SK-N-SH (cell line): ENCODE data around the gene SRSF7. TPM values are rescaled to one million over a fixed set of nuclear protein-coding genes. Genes with fewer than 3 reads are reported as not detected.

Experiments used
- CTCF ChIA-PET: fragments of 300-600, 350-600 bp; formaldehyde crosslinking; extraction: SDS; loops from one replicate; lab custom pipeline; 2021; lab: Yijun Ruan, JAX
- POLR2A ChIA-PET: fragments of 350-600 bp; sonication (Branson Sonifier 250); formaldehyde crosslinking; extraction: SDS; loops from one replicate; lab custom pipeline; 2020; ENCODE audit warnings: antibody characterized with exemption, inconsistent platforms; lab: Yijun Ruan, JAX
- DNase-seq: peaks from one replicate; pipeline ENCODE4 v3.0.0; 2012
- H2AFZ ChIP-seq: fragments of 200-600 bp; sonication (generic); 2 replicates; pipeline ENCODE4 v1.8.1; 2016; ENCODE audit warnings: antibody characterized with exemption, mild to moderate bottlenecking, low read depth
- H3F3A ChIP-seq: fragments of 200-600 bp; sonication (generic); replicated peaks from 2 replicates; pipeline ENCODE3; 2016; ENCODE audit warnings: antibody characterized with exemption, mild to moderate bottlenecking; ENCODE audit not compliant: insufficient read depth
- H3K27ac ChIP-seq, 2 experiments: fragments of 200-500 bp in 1 of 2; fragments of 200-600 bp in 1 of 2; sonication (Bioruptor generic) in 1 of 2; sonication (generic), shearing (Covaris generic) in 1 of 2; 2 replicates each; pipeline versions ENCODE4 v1.5.1 to v1.6.1; 2014 to 2016; ENCODE audit warnings: low read depth in 2 of 2, inconsistent platforms in 1 of 2, low read length in 1 of 2, mild to moderate bottlenecking in 1 of 2, mixed read lengths in 1 of 2
- H3K27me3 ChIP-seq: fragments of 200-600 bp; sonication (generic), shearing (Covaris generic); 2 replicates; pipeline ENCODE4 v1.6.1; 2016; ENCODE audit warnings: mixed run types; ENCODE audit not compliant: insufficient read depth
- H3K36me3 ChIP-seq, 2 experiments: fragments of 200-500 bp in 1 of 2; fragments of 200-600 bp in 1 of 2; sonication (Bioruptor generic) in 1 of 2; sonication (generic) in 1 of 2; replicated peaks in 1 of 2; 2 replicates each; pipeline versions ENCODE3 to v1.5.1; 2014 to 2016; ENCODE audit warnings: low read length in 1 of 2, mild to moderate bottlenecking in 1 of 2; ENCODE audit not compliant: insufficient read depth in 2 of 2, control insufficient read depth in 1 of 2
- H3K4me1 ChIP-seq, 2 experiments: fragments of 200-500 bp in 1 of 2; fragments of 200-600 bp in 1 of 2; sonication (Bioruptor generic) in 1 of 2; sonication (generic), shearing (Covaris generic) in 1 of 2; 2 replicates each; pipeline versions ENCODE4 v1.5.1 to v1.6.1; 2014 to 2016; ENCODE audit warnings: low read depth in 1 of 2, low read length in 1 of 2, mixed run types in 1 of 2; ENCODE audit not compliant: insufficient read depth in 2 of 2, control insufficient read depth in 1 of 2
- H3K4me2 ChIP-seq: fragments of 200-600 bp; sonication (generic), shearing (Covaris generic); 2 replicates; pipeline ENCODE4 v1.6.1; 2017; ENCODE audit warnings: mixed run types
- H3K4me3 ChIP-seq, 2 experiments: fragments of 200-500 bp in 1 of 2; fragments of 200-600 bp in 1 of 2; sonication (Bioruptor generic) in 1 of 2; sonication (generic), shearing (Covaris generic) in 1 of 2; 2 replicates each; pipeline versions ENCODE4 v1.5.1 to v1.8.1; 2014 to 2016; ENCODE audit warnings: low read depth in 2 of 2, inconsistent platforms in 1 of 2, low read length in 1 of 2, mild to moderate bottlenecking in 1 of 2, mixed read lengths in 1 of 2, moderate library complexity in 1 of 2
- H3K79me2 ChIP-seq: fragments of 200-600 bp; sonication (generic); 2 replicates; pipeline ENCODE4 v1.8.1; 2017; ENCODE audit warnings: mild to moderate bottlenecking; ENCODE audit not compliant: insufficient read depth
- H3K9ac ChIP-seq: fragments of 200-600 bp; sonication (generic); 2 replicates; pipeline ENCODE4 v1.6.1; 2017; ENCODE audit warnings: mixed run types
- H3K9me2 ChIP-seq: fragments of 200-600 bp; sonication (generic); 2 replicates; pipeline ENCODE4 v1.6.1; 2017; ENCODE audit warnings: mixed run types
- H3K9me3 ChIP-seq: fragments of 200-600 bp; sonication (generic); 2 replicates; pipeline ENCODE4 v1.6.1; 2017; ENCODE audit warnings: mixed run types, mild to moderate bottlenecking, moderate library complexity
- H4K20me1 ChIP-seq: fragments of 200-600 bp; sonication (generic); 2 replicates; pipeline ENCODE4 v1.6.1; 2017; ENCODE audit warnings: mild to moderate bottlenecking, mixed run types; ENCODE audit not compliant: insufficient read depth
- CHD2 ChIP-seq: fragments of 150-350 bp; IDR thresholded peaks from 2 replicates; pipeline ENCODE4 v1.6.1; 2018; ENCODE audit warnings: low read length; ENCODE audit not compliant: partially characterized antibody
- ELF1 ChIP-seq: IDR thresholded peaks from 2 replicates; pipeline ENCODE4 v1.4.0; 2012
- EZH2phosphoT487 ChIP-seq: fragments of 200-600 bp; sonication (generic); IDR thresholded peaks from 2 replicates; pipeline ENCODE4 v1.6.1; 2017; ENCODE audit warnings: low read depth, mixed run types, mild to moderate bottlenecking, antibody characterized with exemption, moderate library complexity, borderline replicate concordance
- FOSL2 ChIP-seq: IDR thresholded peaks from 2 replicates; pipeline ENCODE4 v1.4.0; 2012; ENCODE audit warnings: low read depth, mild to moderate bottlenecking, moderate library complexity, borderline replicate concordance
- FOXJ3 ChIP-seq: sonication (generic); formaldehyde crosslinking; IDR thresholded peaks from 2 replicates; pipeline ENCODE4 v1.5.1; 2020; ENCODE audit warnings: mild to moderate bottlenecking, missing genetic modification reagents
- FOXM1 ChIP-seq: IDR thresholded peaks from 2 replicates; pipeline ENCODE4 v1.4.0; 2012; ENCODE audit warnings: low read depth, mild to moderate bottlenecking
- GATA2 ChIP-seq: sonication (generic); formaldehyde crosslinking; IDR thresholded peaks from 2 replicates; pipeline ENCODE4 v1.5.0; 2020; ENCODE audit warnings: mild to moderate bottlenecking, missing genetic modification reagents
- IRF3 ChIP-seq: fragments of 150-350 bp; IDR thresholded peaks from 2 replicates; pipeline ENCODE4 v1.6.1; 2016; ENCODE audit warnings: mild to moderate bottlenecking, low read depth, low read length
- MAX ChIP-seq: IDR thresholded peaks from 2 replicates; pipeline ENCODE4 v1.4.0; 2012; ENCODE audit warnings: low read depth
- MEF2A ChIP-seq: IDR thresholded peaks from 2 replicates; pipeline ENCODE4 v1.4.0; 2012; ENCODE audit warnings: low read depth, borderline replicate concordance
- NRF1 ChIP-seq: IDR thresholded peaks from 2 replicates; pipeline ENCODE4 v1.6.1; 2012; ENCODE audit warnings: low read depth, mild to moderate bottlenecking, low read length
- PBX3 ChIP-seq: IDR thresholded peaks from 2 replicates; pipeline ENCODE4; 2012
- RAD21 ChIP-seq: IDR thresholded peaks from 2 replicates; pipeline ENCODE4 v1.6.1; 2012; ENCODE audit warnings: mild to moderate bottlenecking, low read length
- RFX5 ChIP-seq: IDR thresholded peaks from 2 replicates; pipeline ENCODE4 v1.6.1; 2012; ENCODE audit warnings: mild to moderate bottlenecking, improper control_type of control experiment, low read length
- RXRA ChIP-seq: IDR thresholded peaks from 2 replicates; pipeline ENCODE4 v1.4.0; 2012; ENCODE audit warnings: low read depth, mild to moderate bottlenecking, borderline replicate concordance
- SMC3 ChIP-seq: IDR thresholded peaks from 2 replicates; pipeline ENCODE4 v1.6.1; 2012; ENCODE audit warnings: low read depth, low read length, improper control_type of control experiment
- USF2 ChIP-seq: fragments of 150-350 bp; IDR thresholded peaks from 2 replicates; pipeline ENCODE4 v1.6.1; 2017; ENCODE audit warnings: antibody characterized with exemption, low read length, low read depth, borderline replicate concordance
- WGBS: methylation state at CpG from one replicate; pipeline ENCODE4 v1.1.6; 2017; ENCODE audit warnings: low lambda C conversion rate; 5-methylcytosine and 5-hydroxymethylcytosine counted together
- polyA plus RNA-seq, 3 experiments: library from polyadenylated mRNA; depleted of rRNA; stranded (reverse); fragments of >200 nt; gene quantifications; 2 replicates each; pipeline ENCODE4 v1.2.3, GENCODE V29; 2012
- TF ChIP-seq, protein P1 (sequence below): IDR thresholded peaks from 2 replicates; pipeline ENCODE4 v1.4.0; 2012; ENCODE audit warnings: low read depth, borderline replicate concordance

SRSF7 gene
- polyA plus RNA-seq, 1 of the 3 experiments (the other 2 are of a cell fraction), result 199 TPM

- no peak for DNase-seq
- Histone ChIP-seq H2AFZ (no peak overlapping the region), H3K9me3 (no peaks in the 10 kb centered on the region), H3K27me3 (no peaks in the 10 kb centered on the region), H3K9me2 (no peaks in the 10 kb centered on the region), H3K4me2 (no peak overlapping the region), H3K79me2 (no peaks in the 10 kb centered on the region), H3K9ac (no peak overlapping the region), H3K4me3 (no peak overlapping the region), H3K27ac (no peak overlapping the region), H4K20me1 (no peaks in the 10 kb centered on the region), H3K36me3 (no peaks in the 10 kb centered on the region), H3F3A (no peaks in the 10 kb centered on the region), H3K4me1 (no peaks in the 10 kb centered on the region)
- TF ChIP-seq CHD2 (no peak), MAX (no peak), RAD21 (no peak), FOXJ3 (no peak), PBX3 (no peak), GATA2 (no peak), NRF1 (no peak), USF2 (no peak), RXRA (no peak), MEF2A (no peak), SMC3 (no peak), EZH2phosphoT487 (no peak), IRF3 (no peak), FOSL2 (no peak), RFX5 (no peak), ELF1 (no peak), FOXM1 (no peak)
- TF ChIP-seq, protein P1, sequence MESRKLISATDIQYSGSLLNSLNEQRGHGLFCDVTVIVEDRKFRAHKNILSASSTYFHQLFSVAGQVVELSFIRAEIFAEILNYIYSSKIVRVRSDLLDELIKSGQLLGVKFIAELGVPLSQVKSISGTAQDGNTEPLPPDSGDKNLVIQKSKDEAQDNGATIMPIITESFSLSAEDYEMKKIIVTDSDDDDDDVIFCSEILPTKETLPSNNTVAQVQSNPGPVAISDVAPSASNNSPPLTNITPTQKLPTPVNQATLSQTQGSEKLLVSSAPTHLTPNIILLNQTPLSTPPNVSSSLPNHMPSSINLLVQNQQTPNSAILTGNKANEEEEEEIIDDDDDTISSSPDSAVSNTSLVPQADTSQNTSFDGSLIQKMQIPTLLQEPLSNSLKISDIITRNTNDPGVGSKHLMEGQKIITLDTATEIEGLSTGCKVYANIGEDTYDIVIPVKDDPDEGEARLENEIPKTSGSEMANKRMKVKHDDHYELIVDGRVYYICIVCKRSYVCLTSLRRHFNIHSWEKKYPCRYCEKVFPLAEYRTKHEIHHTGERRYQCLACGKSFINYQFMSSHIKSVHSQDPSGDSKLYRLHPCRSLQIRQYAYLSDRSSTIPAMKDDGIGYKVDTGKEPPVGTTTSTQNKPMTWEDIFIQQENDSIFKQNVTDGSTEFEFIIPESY, result no peak
- CTCF ChIA-PET, result interaction anchor here (1.5 kb wide), 2 partner anchors 11 to 108 kb away, joined by 3 to 4 read pairs; no protein-coding TSS in a partner anchor
- POLR2A ChIA-PET, result no interaction called here
- 88% methylated on average over 5 of the region's 5 CpGs for WGBS
Measured at GRCh38 chr2:38709567-38710194, 41.5 kb downstream of the SRSF7 start.
